HG03060 (cell line): ENCODE measurements around the gene ADAD1.
"Not testable (repeated sequence)": the region's sequence is repeated elsewhere in the genome, so short reads cannot be mapped to it uniquely, and the experiment has no call there.

ENCODE experiments used
- ATAC-seq: cut with Tn5 transposase; IDR thresholded peaks from one replicate; pipeline ENCODE4 v1.9.1; 2021; ENCODE audit warnings: low read depth, moderate number of reproducible peaks; ENCODE audit not compliant: unreplicated experiment

ADAD1 gene

GRCh38 chr4:122378711-122379110 lies at the start of gene ADAD1:
Gene ADAD1 (plus strand): TSS chr4:122379011. CDS start chr4:122380070, 1,059 bp downstream.
- ATAC-seq, result no peak

- ATAC-seq, result no peak
Measured at GRCh38 chr4:122329876-122330565, 48.8 kb upstream of the ADAD1 start.

GRCh38 chr4:122331195-122331594 lies 47.6 kb upstream of the ADAD1 start:
- ATAC-seq, result no peak

DNA sequence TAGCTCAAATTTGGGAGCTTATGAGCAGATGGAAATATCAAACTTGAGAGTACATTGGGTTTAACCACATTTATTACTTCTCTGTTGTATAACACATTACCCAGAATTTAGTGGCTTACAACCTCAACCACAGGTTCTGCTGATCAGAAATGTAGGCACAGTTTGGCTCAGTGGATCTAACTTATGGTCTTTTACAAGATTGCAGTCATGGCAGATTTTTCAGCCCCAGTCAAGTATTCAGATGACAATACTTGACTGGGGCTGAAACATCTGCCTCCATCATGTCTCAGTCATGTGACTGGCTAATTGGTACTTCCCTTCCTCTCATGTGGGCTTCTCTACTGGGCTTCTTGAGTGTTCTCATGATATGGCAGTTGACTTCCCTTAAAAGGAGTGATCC lies 44.0 kb upstream of the ADAD1 start:
- ATAC-seq, result no peak

DNA sequence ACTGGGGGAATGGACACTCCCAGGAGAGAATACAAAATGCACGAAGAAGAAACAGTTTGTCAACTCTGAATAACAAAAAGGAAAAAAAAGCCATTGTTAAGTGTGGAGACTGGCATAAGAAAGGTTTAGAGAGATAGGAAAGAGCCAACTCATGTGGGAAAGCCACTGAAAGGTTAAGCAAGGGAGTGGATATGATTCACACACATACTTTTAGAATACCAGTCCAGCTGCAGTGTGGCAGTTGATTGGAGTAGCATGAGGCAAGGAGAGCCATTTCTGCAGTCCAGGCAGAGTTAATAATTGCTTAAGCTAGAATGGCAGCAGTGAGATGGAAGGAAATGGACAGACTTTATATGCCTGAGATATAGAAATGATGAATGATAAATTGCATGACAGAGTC lies 36.9 kb upstream of the ADAD1 start:
- ATAC-seq, result no peak

- no peak for ATAC-seq
Measured at GRCh38 chr4:122346036-122346435, 32.8 kb upstream of the ADAD1 start.

DNA sequence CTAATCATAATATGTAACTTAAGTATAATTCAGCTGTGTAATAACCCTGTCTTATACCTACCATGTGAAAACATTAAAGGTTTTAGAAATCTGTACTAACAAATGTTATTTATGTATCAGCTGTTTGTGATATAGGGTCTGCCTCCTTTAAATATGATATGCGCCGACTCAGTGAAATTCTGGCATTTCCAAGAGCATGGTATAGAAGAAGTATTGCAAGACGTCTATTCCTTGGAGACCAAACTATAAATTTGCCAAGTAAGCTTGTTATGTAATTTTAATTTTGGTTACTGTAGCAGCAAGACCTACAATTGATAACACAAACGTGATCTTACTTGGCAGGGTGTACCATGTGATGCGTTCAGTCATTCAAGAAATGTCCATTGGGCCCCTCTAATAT lies 32.3 kb upstream of the ADAD1 start:
- no peak for ATAC-seq

DNA sequence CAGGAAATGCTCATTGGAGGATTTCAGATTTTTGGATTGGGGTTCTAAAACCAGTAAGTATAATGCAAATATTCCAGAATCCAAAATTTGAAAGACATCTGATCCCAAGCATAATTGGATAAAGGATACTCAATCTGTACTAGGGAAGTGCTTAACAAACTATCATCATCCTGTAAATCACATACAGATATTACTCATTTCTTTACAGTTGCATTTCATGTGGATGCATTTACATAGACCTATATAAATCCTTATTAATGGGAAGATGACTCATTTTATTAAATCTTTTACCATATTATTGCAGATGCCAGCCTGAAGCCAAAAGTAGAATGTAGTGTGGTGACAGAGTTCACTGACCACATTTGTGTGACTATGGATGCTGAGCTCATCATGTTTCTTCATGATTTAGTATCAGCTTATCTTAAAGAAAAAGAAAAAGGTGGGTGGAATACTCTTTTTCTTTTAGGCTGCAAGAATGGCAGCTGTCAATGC lies 22.4 kb upstream of the ADAD1 start:
- no peak for ATAC-seq

GRCh38 chr4:122360754-122361153 lies 18.1 kb upstream of the ADAD1 start:
- no peak for ATAC-seq

- no peak for ATAC-seq
Measured at GRCh38 chr4:122364700-122365404, 14.0 kb upstream of the ADAD1 start.

- not testable (repeated sequence) for ATAC-seq
Measured at GRCh38 chr4:122368786-122369185, 10.0 kb upstream of the ADAD1 start.

- no peak for ATAC-seq
Measured at GRCh38 chr4:122377352-122377751, 1.5 kb upstream of the ADAD1 start.

GRCh38 chr4:122379239-122379638 lies 428 bp downstream of the ADAD1 start:
- no peak for ATAC-seq

DNA sequence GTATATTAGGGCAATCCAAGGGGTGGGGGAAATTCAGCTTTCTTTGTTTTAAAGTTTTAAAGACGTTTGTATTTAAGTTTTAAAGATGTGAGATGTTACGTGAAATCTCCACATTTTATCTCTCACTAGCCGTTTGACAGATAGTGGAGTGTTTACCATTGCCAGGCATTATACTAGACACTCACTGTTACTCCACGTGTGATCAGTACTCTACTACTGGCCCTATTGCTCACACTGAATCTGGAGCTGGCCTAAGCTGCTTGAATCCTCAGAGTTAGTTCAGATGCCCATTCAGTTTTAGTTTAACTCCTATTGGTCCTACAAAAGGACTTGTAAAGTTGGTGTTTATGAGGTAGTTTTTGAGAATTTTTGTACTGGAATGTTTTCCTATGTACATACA lies 4.5 kb downstream of the ADAD1 start:
- no peak for ATAC-seq

DNA sequence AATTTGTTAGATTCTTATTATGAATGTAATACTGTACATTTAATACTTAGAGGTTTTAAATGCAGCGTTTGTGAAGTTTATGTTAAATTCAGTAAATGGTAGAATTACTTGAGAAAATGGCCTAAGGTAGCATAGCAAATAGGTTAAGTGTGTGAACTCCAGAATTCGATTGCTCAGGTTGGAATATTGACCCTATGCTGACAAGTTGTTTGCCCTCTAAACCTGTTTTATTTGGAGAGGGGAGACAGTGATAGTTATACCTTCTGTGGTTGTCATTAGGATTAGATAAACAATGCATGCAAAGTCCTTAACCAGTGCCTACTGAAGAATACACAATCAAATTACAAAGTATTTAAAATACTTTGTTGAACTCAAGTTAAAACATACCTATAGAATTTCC lies 5.4 kb downstream of the ADAD1 start:
- no peak for ATAC-seq

DNA sequence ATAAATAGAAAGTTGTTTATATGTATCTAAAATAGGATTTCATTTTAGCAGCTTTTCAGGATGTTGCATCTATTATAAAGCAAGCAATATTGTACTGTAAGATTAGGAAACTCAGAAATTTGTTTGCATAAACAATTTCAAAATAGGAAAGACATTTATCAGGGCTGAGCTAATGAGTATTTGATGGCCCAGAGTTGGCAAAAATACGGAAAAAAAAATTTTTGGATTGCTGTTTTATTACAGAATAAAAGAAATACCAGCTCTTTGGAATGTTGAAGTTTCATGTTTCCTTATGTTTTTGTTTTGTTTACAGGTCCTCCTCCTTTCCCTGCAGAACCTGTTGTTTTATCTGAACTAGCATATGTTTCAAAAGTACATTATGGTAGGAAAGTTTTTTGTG lies 14.5 kb downstream of the ADAD1 start:
- ATAC-seq, result no peak

GRCh38 chr4:122403861-122404260 lies 25.1 kb downstream of the ADAD1 start:
- ATAC-seq, result no peak

DNA sequence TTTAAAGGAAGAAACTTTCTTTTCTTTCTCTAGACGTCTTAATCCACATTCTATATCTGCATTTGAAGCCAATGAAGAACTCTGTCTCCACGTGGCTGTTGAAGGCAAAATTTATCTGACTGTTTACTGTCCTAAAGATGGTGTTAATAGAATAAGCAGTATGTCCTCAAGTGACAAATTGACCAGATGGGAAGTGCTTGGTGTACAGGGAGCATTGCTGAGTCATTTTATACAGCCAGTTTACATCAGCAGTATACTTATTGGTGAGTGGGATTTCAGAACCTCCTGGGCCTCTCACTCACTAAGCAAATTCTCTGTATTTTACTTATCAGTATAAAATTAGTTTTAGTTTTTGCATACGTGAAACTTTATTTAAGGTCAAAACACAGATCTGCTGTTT lies 33.7 kb downstream of the ADAD1 start:
- no peak for ATAC-seq

GRCh38 chr4:122423246-122423645 lies 44.4 kb downstream of the ADAD1 start:
- ATAC-seq, result no peak

DNA sequence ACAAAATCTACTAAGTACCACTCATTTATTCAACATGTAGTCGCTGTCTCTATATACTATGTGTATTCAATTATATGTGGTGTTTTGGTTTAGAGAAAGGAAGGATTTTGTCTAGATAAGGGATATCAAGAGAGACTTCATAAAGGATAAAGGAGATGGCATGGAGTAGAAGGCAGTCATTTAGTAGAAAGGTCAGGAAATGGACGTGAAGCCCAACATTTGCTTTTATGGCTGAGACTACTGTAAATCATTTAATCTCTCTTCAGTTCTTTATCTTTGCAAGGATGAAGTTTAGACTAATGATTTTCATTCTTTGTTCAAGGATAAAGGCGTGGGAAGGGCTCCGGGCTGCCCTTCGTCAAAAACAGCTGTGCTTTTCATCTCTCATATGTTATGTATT lies 52.5 kb downstream of the ADAD1 start:
- no peak for ATAC-seq

GRCh38 chr4:122434285-122434684 lies 55.5 kb downstream of the ADAD1 start:
- no peak for ATAC-seq

GRCh38 chr4:122450847-122451246 lies 72.0 kb downstream of the ADAD1 start:
- no peak for ATAC-seq
